Trophoblast cell (in vitro differentiated cells and primary cell): ENCODE results near the gene BORCS6. TPM values are rescaled to one million over a fixed set of nuclear protein-coding genes. Genes with fewer than 3 reads are reported as not detected.
A peak's percentile ranks its signal among the peaks of the same experiment; 100 is the strongest.

Experiments
- DNase-seq, 2 donors: peaks; one replicate each; pipeline ENCODE4 v3.0.0-alpha.2; 2016
- H2AFZ ChIP-seq: 2 replicates; pipeline ENCODE4 v1.6.1; 2013; ENCODE audit warnings: low read length, moderate library complexity, mild to moderate bottlenecking; ENCODE audit not compliant: insufficient read depth, poor library complexity
- H2AK5ac ChIP-seq: 2 replicates; pipeline ENCODE4 v1.6.1; 2013; ENCODE audit warnings: mild to moderate bottlenecking, low read length
- H2BK120ac ChIP-seq: 2 replicates; pipeline ENCODE4 v1.6.1; 2013; ENCODE audit warnings: low read length, mild to moderate bottlenecking, moderate library complexity; ENCODE audit not compliant: insufficient read depth, poor library complexity
- H2BK12ac ChIP-seq: 2 replicates; pipeline ENCODE4 v1.6.1; 2013; ENCODE audit warnings: mild to moderate bottlenecking, low read length, moderate library complexity
- H2BK5ac ChIP-seq: 2 replicates; pipeline ENCODE4 v1.6.1; 2013; ENCODE audit warnings: low read length, low read depth, moderate library complexity, mild to moderate bottlenecking; ENCODE audit not compliant: poor library complexity
- H3K14ac ChIP-seq: 2 replicates; pipeline ENCODE4 v1.6.1; 2013; ENCODE audit warnings: mild to moderate bottlenecking, low read length
- H3K18ac ChIP-seq: 2 replicates; pipeline ENCODE4 v1.6.1; 2013; ENCODE audit warnings: mild to moderate bottlenecking, low read length
- H3K23ac ChIP-seq: 2 replicates; pipeline ENCODE4 v1.6.1; 2013; ENCODE audit warnings: low read length
- H3K27ac ChIP-seq: 2 replicates; pipeline ENCODE4 v1.5.1; 2013; ENCODE audit warnings: low read depth, mild to moderate bottlenecking, inconsistent platforms, low read length, moderate library complexity
- H3K27me3 ChIP-seq: 2 replicates; pipeline ENCODE4 v1.6.1; 2013; ENCODE audit warnings: inconsistent platforms, mild to moderate bottlenecking, low read length, moderate library complexity; ENCODE audit not compliant: insufficient read depth
- H3K36me3 ChIP-seq, 2 experiments: 1 replicate in 1 of 2; 2 replicates in 1 of 2; pipeline ENCODE4 v1.6.1; 2013; ENCODE audit warnings: low read length in 2 of 2, mild to moderate bottlenecking in 2 of 2, moderate library complexity in 1 of 2; ENCODE audit not compliant: insufficient read depth in 2 of 2, control insufficient read depth in 1 of 2
- H3K4ac ChIP-seq: 2 replicates; pipeline ENCODE4 v1.6.1; 2013; ENCODE audit warnings: low read depth, mild to moderate bottlenecking, low read length, moderate library complexity
- H3K4me1 ChIP-seq, 2 experiments: 1 replicate in 1 of 2; 2 replicates in 1 of 2; pipeline ENCODE4 v1.6.1; 2013; ENCODE audit warnings: low read length in 2 of 2, mild to moderate bottlenecking in 2 of 2, moderate library complexity in 1 of 2; ENCODE audit not compliant: insufficient read depth in 2 of 2, control insufficient read depth in 1 of 2
- H3K4me2 ChIP-seq: 2 replicates; pipeline ENCODE4 v1.6.1; 2013; ENCODE audit warnings: inconsistent platforms, mild to moderate bottlenecking, low read length, moderate library complexity
- H3K4me3 ChIP-seq: 2 replicates; pipeline ENCODE4 v1.5.1; 2013; ENCODE audit warnings: mild to moderate bottlenecking, low read depth, low read length, inconsistent platforms
- H3K79me1 ChIP-seq: one replicate; pipeline ENCODE4 v1.6.1; 2013; ENCODE audit warnings: low read length
- H3K79me2 ChIP-seq: 2 replicates; pipeline ENCODE4 v1.6.1; 2013; ENCODE audit warnings: low read length, mild to moderate bottlenecking; ENCODE audit not compliant: control insufficient read depth, insufficient read depth, poor library complexity
- H3K9ac ChIP-seq: 2 replicates; pipeline ENCODE4 v1.6.1; 2013; ENCODE audit warnings: mild to moderate bottlenecking, low read length
- H3K9me3 ChIP-seq: 2 replicates; pipeline ENCODE4 v1.6.1; 2013; ENCODE audit warnings: low read depth, mild to moderate bottlenecking, control low read depth, inconsistent platforms, low read length; ENCODE audit not compliant: insufficient read depth
- H4K12ac ChIP-seq: 2 replicates; pipeline ENCODE4 v1.6.1; 2013; ENCODE audit warnings: low read depth, mild to moderate bottlenecking, low read length, moderate library complexity
- H4K8ac ChIP-seq: 2 replicates; pipeline ENCODE4 v1.6.1; 2013; ENCODE audit warnings: low read depth, mild to moderate bottlenecking, low read length, moderate library complexity
- H4K91ac ChIP-seq: one replicate; pipeline ENCODE4 v1.6.1; 2013; ENCODE audit warnings: low read depth, mild to moderate bottlenecking, low read length, moderate library complexity
- WGBS: extraction: QIAGEN DNeasy Blood & Tissue Kit; methylation state at CpG from one replicate; pipeline ENCODE4 v1.1.7; 2013; ENCODE audit warnings: missing lambda C conversion rate; ENCODE audit not compliant: insufficient read length, insufficient coverage; ENCODE audit errors: extremely low coverage; 5-methylcytosine and 5-hydroxymethylcytosine counted together
- polyA plus RNA-seq: library from polyadenylated mRNA; stranded (reverse); fragments of 200-250 nt; gene quantifications from 2 replicates; pipeline ENCODE4 v1.2.3, GENCODE V29; 2013

BORCS6 gene
- polyA plus RNA-seq, result 3.3 and 3.6 TPM in 2 replicates

DNA sequence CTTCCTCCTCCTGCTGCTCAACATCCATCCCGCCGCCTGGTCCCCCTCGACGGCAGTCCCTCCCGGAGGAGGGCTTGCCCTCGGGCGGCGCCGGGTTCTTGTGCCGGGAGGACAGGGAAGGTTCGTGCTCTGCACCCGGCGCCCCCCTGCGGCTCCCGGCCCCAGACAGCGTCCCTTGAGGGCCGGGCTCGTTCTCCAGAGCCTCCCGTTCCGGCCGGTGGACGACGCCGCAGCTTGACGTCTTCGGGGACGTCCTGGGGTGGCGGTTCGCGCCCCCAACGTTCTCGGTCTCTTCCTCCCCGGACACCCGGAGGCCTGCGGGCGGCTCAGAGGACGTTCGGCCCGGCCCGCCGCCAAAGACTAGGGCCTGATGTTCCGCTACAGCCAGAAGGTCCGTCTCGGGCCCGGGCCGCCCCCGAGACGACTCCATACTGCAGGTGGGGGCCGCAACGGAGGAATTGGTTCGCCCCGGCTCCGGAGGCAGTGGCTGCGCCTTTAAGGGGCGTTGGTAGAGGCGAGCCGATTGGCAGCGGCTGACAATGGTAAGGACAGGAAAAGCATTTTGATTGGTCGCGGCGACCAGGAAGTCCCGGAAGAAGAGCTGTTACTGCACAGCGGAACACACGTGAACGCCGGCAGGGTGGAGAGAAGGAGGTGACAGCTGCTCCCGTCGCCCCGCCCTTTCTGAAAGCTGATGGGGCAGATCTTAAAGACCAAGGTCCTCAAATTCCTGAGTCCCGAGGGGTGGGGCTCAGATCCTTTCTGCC is at the start of gene BORCS6:
Gene BORCS6, minus strand, starts transcription at position 470 of the 767 bp plus-strand sequence. Its CDS starts 40 bp downstream, at position 430.
- Histone ChIP-seq H3K4ac (peak within 1 kb of the TSS; percentile 37), H3K18ac (peak within 1 kb of the TSS; percentile 81), H3K9me3 (no peaks in the 10 kb centered on the region), H2BK12ac (peak within 1 kb of the TSS; percentile 37), H2BK5ac (peak within 1 kb of the TSS; percentile 52), H3K14ac (peak within 1 kb of the TSS; percentile 79), H2BK120ac (peak within 1 kb of the TSS; percentile 57), H3K4me2 (peak within 1 kb of the TSS; percentile 82), H3K4me3 (peak within 1 kb of the TSS; percentile 80), H3K79me2 (peaks cover 3% of the 10 kb centered on the region), H2AFZ (peak within 1 kb of the TSS; percentile 91), H3K9ac (peak within 1 kb of the TSS; percentile 60), H4K8ac (peak within 1 kb of the TSS; percentile 83), H3K4me1 (peaks cover 20 to 24% of the 10 kb centered on the region in 2 experiments), H3K27me3 (no peaks in the 10 kb centered on the region), H3K23ac (no peak within 1 kb of the TSS), H2AK5ac (no peak within 1 kb of the TSS), H3K27ac (peak within 1 kb of the TSS; percentile 79), H3K36me3 (no peaks in the 10 kb centered on the region), H3K79me1 (peaks cover 9% of the 10 kb centered on the region), H4K91ac (peak within 1 kb of the TSS; percentile 81), H4K12ac (peak within 1 kb of the TSS; percentile 69)
- DNase-seq, result peak; percentile 95 to 97
- no CpG with 5 or more reads among the region's 70 CpGs for WGBS

DNA sequence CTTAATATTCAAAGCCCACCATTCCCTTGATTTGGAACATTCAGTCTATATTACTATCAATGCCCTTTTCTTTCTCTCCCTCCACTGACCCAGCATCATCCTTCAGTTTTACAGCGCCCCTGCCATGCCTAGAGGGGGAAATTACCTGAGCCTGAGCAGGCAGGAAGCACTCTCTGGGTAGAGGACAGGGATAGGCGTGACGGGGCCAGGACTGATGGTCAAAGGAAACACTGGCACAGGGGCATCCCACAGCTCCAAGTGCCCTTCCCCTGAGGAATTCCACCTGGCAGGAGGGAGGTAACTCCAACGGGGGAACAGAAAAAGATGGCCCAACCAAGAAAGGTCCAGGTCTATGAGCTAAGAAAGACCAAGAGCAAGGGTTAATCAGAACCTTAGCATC is 47.9 kb upstream of the BORCS6 start:
- no peak overlapping the region for H2BK12ac ChIP-seq
- no peak overlapping the region for H2BK5ac ChIP-seq
- no peak overlapping the region for H3K4me3 ChIP-seq
- H3K36me3 ChIP-seq, result peaks cover 22 to 32% of the 10 kb centered on the region in 2 experiments
- no peak overlapping the region for H4K91ac ChIP-seq
- no peaks in the 10 kb centered on the region for H3K79me1 ChIP-seq
- H3K9ac ChIP-seq, result no peak overlapping the region
- no peak overlapping the region for H3K14ac ChIP-seq
- H4K8ac ChIP-seq, result no peak overlapping the region
- H2AK5ac ChIP-seq, result no peak overlapping the region
- H3K4ac ChIP-seq, result no peak overlapping the region
- no CpG with 5 or more reads among the region's 4 CpGs for WGBS
- H3K4me2 ChIP-seq, result no peak overlapping the region
- H3K23ac ChIP-seq, result no peak overlapping the region
- DNase-seq, result no peak
- H3K18ac ChIP-seq, result no peak overlapping the region
- H2AFZ ChIP-seq, result no peak overlapping the region
- H3K27ac ChIP-seq, result no peak overlapping the region
- H3K27me3 ChIP-seq, result no peaks in the 10 kb centered on the region
- H2BK120ac ChIP-seq, result no peak overlapping the region
- no peaks in the 10 kb centered on the region for H3K9me3 ChIP-seq
- no peak overlapping the region for H4K12ac ChIP-seq
- H3K79me2 ChIP-seq, result no peaks in the 10 kb centered on the region
- no peaks in the 10 kb centered on the region for H3K4me1 ChIP-seq

DNA sequence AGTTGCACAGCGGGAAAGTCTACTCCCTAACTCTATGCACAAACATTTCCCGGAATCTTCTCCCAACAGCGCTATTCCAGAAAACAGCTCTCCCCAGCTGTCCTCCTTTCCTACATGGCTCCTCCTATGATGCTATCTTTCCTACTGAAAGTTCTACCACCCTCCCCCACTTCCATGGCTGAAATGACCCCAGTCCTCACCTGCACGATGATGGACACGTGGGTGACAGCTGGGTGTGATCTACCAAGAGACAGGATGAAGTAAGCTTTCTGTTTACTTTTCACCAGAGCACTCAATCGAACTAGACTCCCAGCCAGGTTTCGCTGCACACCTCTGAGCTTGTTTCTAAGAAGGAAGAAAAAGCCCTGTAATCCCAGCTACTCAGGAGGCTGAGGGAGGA is 47.2 kb upstream of the BORCS6 start:
- H2BK120ac ChIP-seq, result no peak overlapping the region
- no peak overlapping the region for H3K18ac ChIP-seq
- no peak overlapping the region for H3K4ac ChIP-seq
- no peaks in the 10 kb centered on the region for H3K79me2 ChIP-seq
- H3K9me3 ChIP-seq, result no peaks in the 10 kb centered on the region
- H4K12ac ChIP-seq, result no peak overlapping the region
- H2BK5ac ChIP-seq, result no peak overlapping the region
- no peak overlapping the region for H2AFZ ChIP-seq
- no peaks in the 10 kb centered on the region for H3K4me1 ChIP-seq
- H3K27ac ChIP-seq, result no peak overlapping the region
- H3K36me3 ChIP-seq, result peaks cover 28 to 39% of the 10 kb centered on the region in 2 experiments
- H2AK5ac ChIP-seq, result no peak overlapping the region
- no peak overlapping the region for H4K8ac ChIP-seq
- H3K4me3 ChIP-seq, result no peak overlapping the region
- no peaks in the 10 kb centered on the region for H3K27me3 ChIP-seq
- no peaks in the 10 kb centered on the region for H3K79me1 ChIP-seq
- no peak overlapping the region for H3K23ac ChIP-seq
- H4K91ac ChIP-seq, result no peak overlapping the region
- no peak overlapping the region for H3K9ac ChIP-seq
- H3K14ac ChIP-seq, result no peak overlapping the region
- no CpG with 5 or more reads among the region's 7 CpGs for WGBS
- H2BK12ac ChIP-seq, result no peak overlapping the region
- DNase-seq, result peak; percentile 57 to 69
- no peak overlapping the region for H3K4me2 ChIP-seq

DNA sequence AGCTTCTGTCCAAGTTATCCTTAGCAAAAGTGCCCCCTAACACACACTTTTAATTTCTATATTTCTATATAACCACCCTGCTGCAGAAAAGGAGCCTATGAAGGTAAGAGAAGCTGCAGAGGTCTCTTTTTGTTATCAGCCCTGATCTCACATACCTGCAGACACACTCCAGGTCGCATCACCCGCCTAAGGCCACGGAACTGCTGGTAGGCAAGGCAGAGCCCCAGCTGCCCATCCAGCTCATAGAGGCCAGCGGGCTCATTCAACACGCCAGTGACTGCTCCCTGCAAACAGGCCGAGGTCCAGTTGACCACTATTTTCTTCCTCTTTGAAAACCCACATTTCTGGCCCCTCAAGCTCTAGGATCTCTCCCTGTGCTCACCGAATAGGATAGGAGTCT is 45.7 kb upstream of the BORCS6 start:
- Histone ChIP-seq H2BK12ac (no peak overlapping the region), H3K9me3 (no peaks in the 10 kb centered on the region), H4K12ac (no peak overlapping the region), H3K4me1 (no peaks in the 10 kb centered on the region), H3K4me2 (no peak overlapping the region), H3K27me3 (no peaks in the 10 kb centered on the region), H3K4me3 (no peak overlapping the region), H2BK5ac (no peak overlapping the region), H2BK120ac (no peak overlapping the region), H3K14ac (no peak overlapping the region), H3K9ac (no peak overlapping the region), H2AFZ (no peak overlapping the region), H4K8ac (no peak overlapping the region), H3K18ac (no peak overlapping the region), H2AK5ac (no peak overlapping the region), H3K79me2 (no peaks in the 10 kb centered on the region), H3K79me1 (no peaks in the 10 kb centered on the region), H3K4ac (no peak overlapping the region), H3K27ac (no peak overlapping the region), H3K23ac (no peak overlapping the region), H4K91ac (no peak overlapping the region), H3K36me3 (peaks cover 36 to 50% of the 10 kb centered on the region in 2 experiments)
- no CpG with 5 or more reads among the region's 7 CpGs for WGBS
- peak; percentile 90 to 93 for DNase-seq
